ENCODE measurements around the gene ATG2A.

Gene ATG2A

GRCh38 chr11:64892411-64892831 lies 24.6 kb downstream of the ATG2A start:
- no peaks in the 10 kb centered on the region for H4K20me1 ChIP-seq (ENCODE audit: insufficient read depth, low read length)

GRCh38 chr11:64891880-64892279 lies 25.1 kb downstream of the ATG2A start:
- no peak overlapping the region for H2AFZ ChIP-seq (ENCODE audit: low read length)
- TF ChIP-seq CTCF (IDR thresholded peaks at IDR 0.05; ENCODE audit: low read length) (no peak), EZH2 (optimal IDR thresholded peaks at IDR 0.05; ENCODE audit: low read depth, low read length) (no peak), EZH2phosphoT487 (IDR thresholded peaks at IDR 0.05; ENCODE audit: low read length) (no peak)
- H3K9me2 ChIP-seq (replicated peaks; ENCODE audit: insufficient read depth, low read length), result no peaks in the 10 kb centered on the region
- no peaks in the 10 kb centered on the region for H3K27me3 ChIP-seq (replicated peaks; ENCODE audit: insufficient read depth, low read length)
- no peaks in the 10 kb centered on the region for H3F3A ChIP-seq (ENCODE audit: insufficient read depth, low read length)
- no peak for DNase-seq
- no peaks in the 10 kb centered on the region for H3K9me3 ChIP-seq (replicated peaks; ENCODE audit: insufficient read depth, low read length)
- H3K79me2 ChIP-seq (ENCODE audit: low read length), result no peaks in the 10 kb centered on the region
- H3K9ac ChIP-seq (ENCODE audit: low read length), result no peak overlapping the region
- no peak overlapping the region for H3K4me3 ChIP-seq (ENCODE audit: low read length)
- H3K4me1 ChIP-seq (ENCODE audit: low read length), result 0 out of 2 replicates have a peak, but pooled peaks cover 2% of the 10 kb centered on the region
- H3K27ac ChIP-seq (ENCODE audit: low read length), result no peak overlapping the region
- H4K20me1 ChIP-seq (ENCODE audit: insufficient read depth, low read length), result no peaks in the 10 kb centered on the region
- no peak overlapping the region for H3K4me2 ChIP-seq (ENCODE audit: low read depth, low read length)
- no peaks in the 10 kb centered on the region for H3K36me3 ChIP-seq (replicated peaks; ENCODE audit: insufficient read depth, low read length)

More at GRCh38 chr11:64892411-64892831, 24.6 kb downstream of the ATG2A start:
- Histone ChIP-seq H3K27ac (ENCODE audit: low read length) (no peak overlapping the region), H3K9me3 (replicated peaks; ENCODE audit: insufficient read depth, low read length) (no peaks in the 10 kb centered on the region), H3K79me2 (ENCODE audit: low read length) (no peaks in the 10 kb centered on the region), H3K36me3 (replicated peaks; ENCODE audit: insufficient read depth, low read length) (no peaks in the 10 kb centered on the region), H3K27me3 (replicated peaks; ENCODE audit: insufficient read depth, low read length) (no peaks in the 10 kb centered on the region), H3F3A (ENCODE audit: insufficient read depth, low read length) (no peaks in the 10 kb centered on the region), H3K9ac (ENCODE audit: low read length) (no peak overlapping the region), H3K4me2 (ENCODE audit: low read depth, low read length) (no peak overlapping the region), H3K9me2 (replicated peaks; ENCODE audit: insufficient read depth, low read length) (no peaks in the 10 kb centered on the region), H3K4me3 (ENCODE audit: low read length) (no peak overlapping the region), H2AFZ (ENCODE audit: low read length) (no peak overlapping the region), H3K4me1 (ENCODE audit: low read length) (0 out of 2 replicates have a peak, but pooled peaks cover 2% of the 10 kb centered on the region)
- no peak for DNase-seq
- TF ChIP-seq CTCF (IDR thresholded peaks at IDR 0.05; ENCODE audit: low read length) (no peak), EZH2 (optimal IDR thresholded peaks at IDR 0.05; ENCODE audit: low read depth, low read length) (no peak), EZH2phosphoT487 (IDR thresholded peaks at IDR 0.05; ENCODE audit: low read length) (no peak)

DNA sequence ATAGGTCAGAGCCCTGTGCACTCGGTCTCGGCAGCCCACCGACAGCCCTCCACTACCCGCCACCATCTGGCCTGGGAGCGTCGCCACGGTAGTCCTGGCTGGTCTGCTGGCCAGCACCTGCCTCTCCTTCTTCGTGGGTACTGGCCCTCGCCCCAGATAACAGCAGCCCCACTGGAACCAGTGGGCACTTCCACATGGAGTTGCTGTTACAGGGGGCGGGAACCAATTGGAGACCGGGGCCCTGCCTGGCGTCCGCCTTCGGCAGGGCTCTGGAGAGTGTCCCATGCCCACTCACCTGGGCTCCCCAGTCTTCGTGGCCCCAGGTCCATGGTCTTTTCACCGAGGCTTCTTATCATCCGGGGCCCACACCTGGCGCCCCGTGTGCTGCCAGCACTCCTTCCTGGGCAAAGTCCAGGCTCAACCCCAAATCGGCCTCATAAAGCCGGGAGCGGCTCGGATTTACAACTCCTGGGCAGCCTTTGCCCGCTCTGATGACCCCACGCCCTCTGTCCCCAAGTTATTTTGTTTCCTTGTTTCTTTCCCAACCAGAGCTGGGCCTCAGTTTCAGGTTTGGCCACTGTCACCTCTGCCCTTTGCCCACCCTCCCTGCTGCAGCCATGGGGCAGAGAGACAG lies 25.7 kb downstream of the ATG2A start:
- H3K9me2 ChIP-seq (replicated peaks; ENCODE audit: insufficient read depth, low read length), result no peaks in the 10 kb centered on the region
- no peaks in the 10 kb centered on the region for H3K36me3 ChIP-seq (replicated peaks; ENCODE audit: insufficient read depth, low read length)
- H4K20me1 ChIP-seq (ENCODE audit: insufficient read depth, low read length), result no peaks in the 10 kb centered on the region
- no peak overlapping the region for H3K9ac ChIP-seq (ENCODE audit: low read length)
- H3K9me3 ChIP-seq (replicated peaks; ENCODE audit: insufficient read depth, low read length), result no peaks in the 10 kb centered on the region
- H3K27ac ChIP-seq (ENCODE audit: low read length), result no peak overlapping the region
- H2AFZ ChIP-seq (ENCODE audit: low read length), result no peak overlapping the region
- DNase-seq, result no peak
- no peak for TF ChIP-seq CTCF (IDR thresholded peaks at IDR 0.05; ENCODE audit: low read length)
- TF ChIP-seq EZH2phosphoT487 (IDR thresholded peaks at IDR 0.05; ENCODE audit: low read length), result no peak
- no peak for TF ChIP-seq EZH2 (optimal IDR thresholded peaks at IDR 0.05; ENCODE audit: low read depth, low read length)
- no peaks in the 10 kb centered on the region for H3K79me2 ChIP-seq (ENCODE audit: low read length)
- 0 out of 2 replicates have a peak, but pooled peaks cover 2% of the 10 kb centered on the region for H3K4me1 ChIP-seq (ENCODE audit: low read length)
- H3F3A ChIP-seq (ENCODE audit: insufficient read depth, low read length), result no peaks in the 10 kb centered on the region
- no peak overlapping the region for H3K4me3 ChIP-seq (ENCODE audit: low read length)
- H3K4me2 ChIP-seq (ENCODE audit: low read depth, low read length), result no peak overlapping the region
- H3K27me3 ChIP-seq (replicated peaks; ENCODE audit: insufficient read depth, low read length), result no peaks in the 10 kb centered on the region

All from MM.1S (cell line).